Measurements from ENCODE around the gene FAM193A.

FAM193A gene

GRCh38 chr4:2781911-2782310 is 245.5 kb downstream of the FAM193A start:
- TF ChIP-seq EZH2 (IDR thresholded peaks at IDR 0.05) (no peak), FOXP2 (optimal IDR thresholded peaks at IDR 0.05; ENCODE audit: control extremely low read depth, extremely low read length, insufficient read depth) (no peak), POLR2AphosphoS5 (IDR thresholded peaks at IDR 0.05; ENCODE audit: borderline replicate concordance, low read depth, low read length) (no peak)
- H3K4me3 ChIP-seq, result no peak overlapping the region
- H3K9me3 ChIP-seq (ENCODE audit: low read depth, low read length), result no peaks in the 10 kb centered on the region
- no peak overlapping the region for H3K27ac ChIP-seq
- H3K36me3 ChIP-seq (ENCODE audit: insufficient read depth, low read length), result no peaks in the 10 kb centered on the region
- DNase-seq (ENCODE audit: low read depth, low spot score), result no peak
- H3K9ac ChIP-seq (ENCODE audit: insufficient read length), result no peak overlapping the region

Data from SK-N-MC (cell line).